HEK293T (cell line): ENCODE data around the gene FAM3C.

Source experiments
- BHLHE40 ChIP-seq: fragments of 450-650 bp; IDR thresholded peaks from 2 replicates; pipeline ENCODE4 v1.6.1; 2016; ENCODE audit warnings: mild to moderate bottlenecking, moderate library complexity, borderline replicate concordance
- CTBP1 ChIP-seq: fragments of 450-650 bp; IDR thresholded peaks from 2 replicates; pipeline ENCODE4 v1.6.1; 2016; ENCODE audit warnings: borderline replicate concordance
- FOXK2 ChIP-seq: fragments of 450-650 bp; IDR thresholded peaks from 2 replicates; pipeline ENCODE4 v1.6.1; 2016; ENCODE audit warnings: mild to moderate bottlenecking
- FOXM1 ChIP-seq: fragments of 450-650 bp; IDR thresholded peaks from 2 replicates; pipeline ENCODE4 v1.6.1; 2017; ENCODE audit warnings: mild to moderate bottlenecking, borderline replicate concordance

DNA sequence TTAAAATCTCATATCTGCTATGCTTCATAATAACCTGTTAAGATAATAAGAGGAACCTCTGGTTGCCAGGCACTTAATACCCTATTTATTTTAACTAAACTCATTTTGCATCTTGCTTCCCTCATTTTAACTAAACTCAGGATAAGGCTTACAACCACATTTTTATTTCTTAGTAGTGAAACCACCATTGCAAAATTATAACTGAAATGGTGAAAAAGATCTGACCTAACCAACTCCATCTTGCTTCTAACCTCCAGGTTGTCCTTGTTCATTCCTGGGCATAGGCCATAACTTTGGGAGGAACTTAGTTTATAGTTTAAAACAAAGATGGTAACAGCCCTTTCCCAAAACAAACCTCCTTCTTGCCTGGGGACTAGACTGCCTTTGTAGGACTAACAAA lies 6.0 kb downstream of the FAM3C start:
- TF ChIP-seq CTBP1 (no peak), FOXK2 (no peak), BHLHE40 (no peak), FOXM1 (no peak)
